GM12874 (cell line): ENCODE results near the gene ZNF385B.

Experiments used
- CTCF ChIP-seq: IDR thresholded peaks from 2 replicates; pipeline ENCODE4 v1.5.1; 2011; ENCODE audit warnings: low read depth, mild to moderate bottlenecking, control low read depth, low read length, moderate library complexity; ENCODE audit not compliant: insufficient read depth

The ZNF385B gene

DNA sequence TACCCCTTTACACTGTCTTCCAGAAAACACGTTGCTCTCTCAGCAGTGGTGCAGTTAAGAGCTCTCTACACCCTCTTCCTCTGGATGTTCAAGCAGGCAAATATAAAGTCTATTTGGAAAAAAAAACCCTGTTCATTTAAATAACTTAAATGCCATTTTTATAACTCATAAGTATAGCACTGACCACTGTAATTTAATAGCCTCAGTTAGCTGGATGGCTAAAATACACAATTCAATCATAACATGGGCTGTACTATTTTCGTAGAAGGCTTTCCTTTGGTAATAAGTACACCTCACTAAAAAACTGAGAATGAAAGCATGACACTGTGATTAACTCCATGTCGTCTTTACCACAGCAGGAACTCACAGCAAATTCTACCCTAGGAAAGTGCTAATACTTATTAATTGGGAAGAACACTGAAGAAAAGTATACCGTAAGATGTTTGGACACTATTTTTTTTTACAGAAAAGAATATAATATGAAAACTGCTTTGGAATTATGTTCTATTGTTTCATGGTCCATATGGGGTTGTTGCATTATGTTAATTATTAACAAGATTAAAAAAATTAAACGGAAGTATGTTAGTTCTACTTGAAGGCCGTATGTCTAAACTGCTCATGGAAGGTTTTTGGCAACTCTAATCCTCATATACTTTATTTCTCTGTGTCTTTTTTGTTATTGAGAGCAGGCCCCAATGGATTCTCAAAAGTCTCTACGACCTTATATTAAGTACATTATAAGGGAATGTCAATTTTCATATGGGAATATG is 269.1 kb downstream of the ZNF385B start:
- TF ChIP-seq CTCF: no peak

DNA sequence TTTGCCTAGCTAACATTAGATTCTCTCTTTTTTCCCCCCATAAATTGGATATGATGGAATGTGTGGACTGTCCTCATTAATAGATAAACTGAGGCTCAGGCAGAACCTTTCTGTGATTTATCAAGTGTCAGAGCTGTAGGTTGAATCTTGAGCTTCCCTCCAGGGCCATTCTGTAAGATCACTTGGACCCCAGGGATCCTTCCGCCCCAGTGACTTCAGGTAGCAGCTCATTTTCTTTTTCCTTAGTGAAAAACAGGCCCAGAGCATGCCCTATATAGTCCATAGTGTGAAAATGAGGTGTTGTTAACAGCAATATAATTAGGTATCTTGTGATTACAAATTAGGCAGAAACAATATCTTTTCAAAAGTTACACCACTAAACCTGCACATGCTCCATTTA is 269.7 kb downstream of the ZNF385B start:
- no peak for TF ChIP-seq CTCF

DNA sequence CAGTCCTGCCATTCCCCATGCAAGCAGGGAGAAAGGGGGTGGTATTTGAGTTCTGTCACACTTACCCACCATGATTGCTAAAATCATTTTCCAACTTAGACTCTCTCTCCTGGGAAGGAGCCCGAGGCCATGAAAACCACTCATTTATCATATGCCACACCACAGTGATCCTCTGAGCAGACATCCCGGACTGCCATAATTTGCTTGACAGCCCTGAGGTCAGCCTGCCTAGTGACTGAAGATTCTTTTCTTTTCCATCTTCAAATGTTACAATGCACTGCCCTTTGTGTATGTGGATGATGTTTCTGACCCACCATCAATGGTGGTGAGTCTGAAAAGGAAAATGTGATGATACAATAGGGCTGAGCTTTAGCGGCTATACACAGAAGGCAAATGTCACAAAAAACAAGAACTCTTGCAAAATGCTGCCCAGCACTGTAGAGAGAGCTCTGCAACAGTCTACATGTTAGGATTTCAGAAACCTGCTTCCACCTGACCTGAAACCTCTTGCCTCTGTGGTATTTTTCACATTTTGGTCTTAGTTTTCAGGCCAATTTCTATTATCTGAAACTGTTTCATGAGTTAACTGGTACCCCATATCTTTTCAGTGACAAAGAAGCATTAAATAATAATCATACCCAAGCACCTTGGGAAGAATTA is 272.8 kb downstream of the ZNF385B start:
- TF ChIP-seq CTCF: no peak

DNA sequence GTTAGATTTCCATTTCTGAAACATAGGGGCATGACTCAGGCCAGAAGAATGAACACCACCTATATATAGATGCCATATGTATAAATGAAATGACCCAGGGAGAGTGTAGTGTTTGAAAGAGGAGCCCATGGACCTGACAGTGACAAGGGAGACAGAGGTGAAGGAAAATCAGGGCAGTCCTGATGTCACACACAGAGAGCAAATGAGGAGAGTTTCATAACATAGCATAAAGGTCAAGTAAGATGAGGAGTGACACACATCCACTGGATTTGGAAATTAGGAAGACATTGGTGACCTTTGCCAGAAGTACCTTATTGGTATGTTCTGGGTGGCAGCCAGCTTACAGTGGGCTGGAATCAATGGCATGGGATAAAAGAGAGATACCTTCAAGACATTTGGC is 276.7 kb downstream of the ZNF385B start:
- TF ChIP-seq CTCF: no peak

- no peak for TF ChIP-seq CTCF
These were observed 279.8 kb downstream of the ZNF385B start for GRCh38 chr2:179581605-179582004.

GRCh38 chr2:179580378-179581146 is 280.9 kb downstream of the ZNF385B start:
- no peak for TF ChIP-seq CTCF

- TF ChIP-seq CTCF: no peak
These were observed 281.6 kb downstream of the ZNF385B start for GRCh38 chr2:179579800-179580199.
